Endothelial cell of umbilical vein (primary cell): ENCODE data around the gene PLEKHA5. TPM values are rescaled to one million over a fixed set of nuclear protein-coding genes. Genes with fewer than 3 reads are reported as not detected.

Source experiments
- BruUV-seq: library from RNA; stranded (reverse); fragments of 400-500 nt; replicated peaks from 2 replicates; lab custom pipeline; 2021; lab: Mats Ljungman, UMichigan
- CTCF ChIA-PET: fragments of 300-600, 350-600 bp; sonication (Branson Sonifier 250); formaldehyde crosslinking; loops from one replicate; lab custom pipeline; 2021; ENCODE audit warnings: antibody characterized with exemption, inconsistent platforms; lab: Charles Lee
- POLR2A ChIA-PET: fragments of 300-600, 350-600 bp; sonication (Branson Sonifier 250); formaldehyde crosslinking; loops from one replicate; lab custom pipeline; 2021; ENCODE audit warnings: antibody characterized with exemption, inconsistent platforms; lab: Charles Lee
- DNase-seq: peaks from one replicate; pipeline ENCODE4 v3.0.0-alpha.2; 2011; ENCODE audit warnings: low read depth, low spot score
- FAIRE-seq: peaks from 2 replicates; lab custom pipeline; 2011; peaks lifted over from hg19 to GRCh38; lab: Jason Lieb, UNC
- H2AFZ ChIP-seq: 2 replicates; pipeline ENCODE4 v1.6.0; 2012; ENCODE audit warnings: low read depth, low read length, control low read depth, inconsistent platforms
- H3K27ac ChIP-seq: 2 replicates; pipeline ENCODE4 v1.5.1; 2011; ENCODE audit warnings: low read depth, mild to moderate bottlenecking, control low read depth, low read length, moderate library complexity; ENCODE audit not compliant: insufficient read depth
- H3K27me3 ChIP-seq, 2 experiments: 2 replicates each; pipeline versions ENCODE4 v1.6.0 to v1.6.1; 2011; ENCODE audit warnings: low read length in 2 of 2, mixed read lengths in 1 of 2; ENCODE audit not compliant: control insufficient read depth in 2 of 2, insufficient read depth in 2 of 2
- H3K36me3 ChIP-seq, 2 experiments: 2 replicates in 1 of 2; 3 replicates in 1 of 2; pipeline ENCODE4 v1.5.1; 2011; ENCODE audit warnings: low read length in 2 of 2, mild to moderate bottlenecking in 1 of 2, moderate library complexity in 1 of 2; ENCODE audit not compliant: control insufficient read depth in 2 of 2, insufficient read depth in 2 of 2; ENCODE audit errors: extremely low read depth in 1 of 2
- H3K4me1 ChIP-seq: 3 replicates; pipeline ENCODE4 v1.5.1; 2011; ENCODE audit warnings: mild to moderate bottlenecking, low read length; ENCODE audit not compliant: control insufficient read depth, insufficient read depth; ENCODE audit errors: extremely low read depth
- H3K4me2 ChIP-seq: 2 replicates; pipeline ENCODE4 v1.6.1; 2011; ENCODE audit warnings: low read length, control low read depth, mixed read lengths; ENCODE audit not compliant: insufficient read depth
- H3K4me3 ChIP-seq, 3 experiments: fragments of 200-600 bp in 1 of 3; sonication (generic), shearing (Covaris generic) in 1 of 3; replicated peaks in 1 of 3; 2 replicates each; pipeline ENCODE4 v1.5.1; 2011 to 2016; ENCODE audit warnings: control low read depth in 3 of 3, low read length in 3 of 3, mild to moderate bottlenecking in 2 of 3, inconsistent platforms in 1 of 3, low read depth in 1 of 3, moderate library complexity in 1 of 3; ENCODE audit not compliant: insufficient read depth in 1 of 3
- H3K79me2 ChIP-seq: 2 replicates; pipeline ENCODE4 v1.6.0; 2012; ENCODE audit warnings: low read length, inconsistent platforms; ENCODE audit not compliant: control insufficient read depth, insufficient read depth
- H3K9ac ChIP-seq: replicated peaks from 2 replicates; pipeline ENCODE3; 2011; ENCODE audit warnings: low read length, control low read depth; ENCODE audit not compliant: insufficient read depth; ENCODE audit errors: extremely low read depth
- H3K9me1 ChIP-seq: replicated peaks from 3 replicates; pipeline ENCODE4 v1.6.0; 2011; ENCODE audit warnings: mild to moderate bottlenecking, low read length; ENCODE audit not compliant: control insufficient read depth, insufficient read depth; ENCODE audit errors: extremely low read depth
- H3K9me3 ChIP-seq: replicated peaks from 2 replicates; pipeline ENCODE4 v1.5.1; 2012; ENCODE audit warnings: low read length, inconsistent platforms; ENCODE audit not compliant: control insufficient read depth, insufficient read depth
- H4K20me1 ChIP-seq: replicated peaks from 2 replicates; pipeline ENCODE3; 2011; ENCODE audit warnings: mild to moderate bottlenecking, low read length; ENCODE audit not compliant: control insufficient read depth, insufficient read depth; ENCODE audit errors: extremely low read depth
- CTCF ChIP-seq, 2 donors: IDR thresholded peaks; 1 replicate in 1 of 2; 2 replicates in 1 of 2; pipeline ENCODE4 v1.5.1; 2011; ENCODE audit warnings: low read length in 2 of 2, mild to moderate bottlenecking in 2 of 2, moderate library complexity in 2 of 2, control low read depth in 1 of 2, inconsistent platforms in 1 of 2, low read depth in 1 of 2; ENCODE audit not compliant: insufficient read depth in 1 of 2; ENCODE audit errors: extremely low read depth in 1 of 2
- EZH2 ChIP-seq: IDR thresholded peaks from 2 replicates; pipeline ENCODE4 v1.6.1; 2012; ENCODE audit warnings: borderline replicate concordance, low read depth, mild to moderate bottlenecking, moderate library complexity, low read length, inconsistent platforms; ENCODE audit not compliant: severe bottlenecking
- FOS ChIP-seq: IDR thresholded peaks from 2 replicates; pipeline ENCODE4 v1.6.1; 2011; ENCODE audit warnings: mild to moderate bottlenecking, low read length, moderate library complexity, borderline replicate concordance; ENCODE audit not compliant: insufficient read depth
- GATA2 ChIP-seq: IDR thresholded peaks from 2 replicates; pipeline ENCODE4 v1.7.0; 2011; ENCODE audit warnings: low read depth, mild to moderate bottlenecking, moderate library complexity, mixed read lengths, low read length; ENCODE audit not compliant: insufficient read length, insufficient read depth
- JUN ChIP-seq: IDR thresholded peaks from 2 replicates; pipeline ENCODE4 v1.6.1; 2011; ENCODE audit warnings: borderline replicate concordance, low read depth; ENCODE audit not compliant: insufficient read length, insufficient read depth
- MAX ChIP-seq: IDR thresholded peaks from 2 replicates; pipeline ENCODE4 v1.6.1; 2011; ENCODE audit not compliant: insufficient read depth, insufficient read length
- MYC ChIP-seq: IDR thresholded peaks from one replicate; pipeline ENCODE4 v1.6.1; 2011; ENCODE audit warnings: mild to moderate bottlenecking, low read depth, low read length
- POLR2A ChIP-seq: IDR thresholded peaks from 2 replicates; pipeline ENCODE4 v1.6.1; 2012; ENCODE audit warnings: low read depth, mild to moderate bottlenecking, control low read depth, low read length
- POLR2AphosphoS5 ChIP-seq: IDR thresholded peaks from 2 replicates; pipeline ENCODE4 v1.6.1; 2012; ENCODE audit warnings: low read depth, mild to moderate bottlenecking, control low read depth, low read length, moderate library complexity; ENCODE audit not compliant: insufficient read depth
- dilution Hi-C: fragments of 300-500 bp; cut with MboI; formaldehyde crosslinking; loops from one replicate; pipeline ENCODE4 v1.15.0; 2019; ENCODE audit warnings: low sequenced_read_pairs; ENCODE audit not compliant: extremely low pct_ligation_motif_present
- intact Hi-C: fragments of 100-400 bp; cut with micrococcal nuclease; formaldehyde crosslinking; loops from one replicate; pipeline ENCODE4 v1.10.0; 2022
- polyA plus RNA-seq, 4 experiments: library from polyadenylated mRNA; depleted of rRNA in 3 of 4; stranded (reverse) in 3 of 4; unstranded in 1 of 4; fragments of >200 nt; gene quantifications; 2 replicates each; pipeline versions ENCODE4 v1.2.1 to v1.2.3, GENCODE V29; 2011 to 2012; ENCODE audit warnings: missing spikeins in 1 of 4
- total RNA-seq: library from RNA; stranded (reverse); gene quantifications from 2 replicates; pipeline ENCODE4 v1.2.3, GENCODE V29; 2021

Gene PLEKHA5
- total and polyA plus RNA-seq, 2 donors (not counting 3 experiments of a cell fraction or from before 2014, with no cell fraction given), result 2.5 to 12.7 TPM

GRCh38 chr12:19302100-19302640 lies 172.6 kb downstream of the PLEKHA5 start:
- Histone ChIP-seq H3K27me3 (no peaks in the 10 kb centered on the region), H3K79me2 (no peaks in the 10 kb centered on the region), H3K4me3 (no peak overlapping the region), H3K27ac (no peak overlapping the region), H4K20me1 (no peaks in the 10 kb centered on the region), H3K4me2 (no peak overlapping the region), H3K9ac (no peak overlapping the region), H2AFZ (no peak overlapping the region), H3K9me3 (no peaks in the 10 kb centered on the region), H3K9me1 (no peaks in the 10 kb centered on the region), H3K36me3 (no peaks in the 10 kb centered on the region), H3K4me1 (no peaks in the 10 kb centered on the region)
- no peak for FAIRE-seq
- no peak for DNase-seq
- TF ChIP-seq POLR2AphosphoS5 (no peak), GATA2 (no peak), FOS (no peak), EZH2 (no peak), CTCF (IDR thresholded peaks at IDR 0.05; ENCODE audit: extremely low read depth in 1 of 2, insufficient read depth in 1 of 2, low read depth in 1 of 2, low read length in 2 of 2) (no peak), MAX (no peak), MYC (no peak), JUN (no peak), POLR2A (no peak)
- POLR2A ChIA-PET, result no interaction called here
- CTCF ChIA-PET, result no interaction called here
- dilution Hi-C loops, result no loop called here
- no TSS peak for BruUV-seq
- intact Hi-C loops, result no loop called here
